MM.1S (cell line): ENCODE data around the gene COX14.

ENCODE experiments used
- EZH2 ChIP-seq: fragments of 300-600 bp; sonication (generic); optimal IDR thresholded peaks from 2 replicates; pipeline ENCODE3; 2017; ENCODE audit warnings: low read depth, mild to moderate bottlenecking, antibody characterized with exemption, low read length, mixed read lengths
- TF ChIP-seq, protein P1 (sequence below): fragments of 300-600 bp; sonication (generic); IDR thresholded peaks from 2 replicates; pipeline ENCODE4 v1.5.1; 2016; ENCODE audit warnings: antibody characterized with exemption, low read length, mixed read lengths

DNA sequence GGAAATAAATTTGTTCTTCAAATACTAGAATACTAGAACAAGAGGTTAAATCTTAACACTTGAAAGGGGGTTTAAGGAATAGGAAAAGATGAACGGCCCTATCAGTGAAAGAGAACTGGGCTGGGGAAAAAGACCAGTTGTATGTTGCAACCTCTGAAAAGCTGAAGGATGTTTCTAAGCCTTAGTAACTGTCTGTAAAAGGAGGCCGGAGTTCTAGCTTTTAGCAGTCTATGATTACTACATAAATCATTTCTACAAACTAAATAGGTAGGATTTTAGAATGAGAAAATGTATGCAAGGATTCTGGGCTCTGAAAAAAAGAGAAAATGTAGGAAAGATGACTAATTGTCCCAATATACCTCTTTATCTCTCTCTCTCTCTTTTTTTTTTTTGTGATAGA is 50.2 kb downstream of the COX14 start:
- TF ChIP-seq EZH2 = no peak
- TF ChIP-seq, protein P1, sequence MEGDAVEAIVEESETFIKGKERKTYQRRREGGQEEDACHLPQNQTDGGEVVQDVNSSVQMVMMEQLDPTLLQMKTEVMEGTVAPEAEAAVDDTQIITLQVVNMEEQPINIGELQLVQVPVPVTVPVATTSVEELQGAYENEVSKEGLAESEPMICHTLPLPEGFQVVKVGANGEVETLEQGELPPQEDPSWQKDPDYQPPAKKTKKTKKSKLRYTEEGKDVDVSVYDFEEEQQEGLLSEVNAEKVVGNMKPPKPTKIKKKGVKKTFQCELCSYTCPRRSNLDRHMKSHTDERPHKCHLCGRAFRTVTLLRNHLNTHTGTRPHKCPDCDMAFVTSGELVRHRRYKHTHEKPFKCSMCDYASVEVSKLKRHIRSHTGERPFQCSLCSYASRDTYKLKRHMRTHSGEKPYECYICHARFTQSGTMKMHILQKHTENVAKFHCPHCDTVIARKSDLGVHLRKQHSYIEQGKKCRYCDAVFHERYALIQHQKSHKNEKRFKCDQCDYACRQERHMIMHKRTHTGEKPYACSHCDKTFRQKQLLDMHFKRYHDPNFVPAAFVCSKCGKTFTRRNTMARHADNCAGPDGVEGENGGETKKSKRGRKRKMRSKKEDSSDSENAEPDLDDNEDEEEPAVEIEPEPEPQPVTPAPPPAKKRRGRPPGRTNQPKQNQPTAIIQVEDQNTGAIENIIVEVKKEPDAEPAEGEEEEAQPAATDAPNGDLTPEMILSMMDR = no peak
